ENCODE data around the gene MIGA2. TPM values are rescaled to one million over a fixed set of nuclear protein-coding genes. Genes with fewer than 3 reads are reported as not detected.

The MIGA2 gene
- total and polyA plus RNA-seq, 2 donors (not counting 1 experiment from before 2014, with no cell fraction given): 62.1 to 78.1 TPM

- CTCF ChIA-PET: no interaction called here
- H3K27me3 ChIP-seq (replicated peaks in 1 of 4; ENCODE audit: control extremely low read depth in 1 of 4, control insufficient read depth in 3 of 4, insufficient read depth in 4 of 4, low read length in 3 of 4): no peaks in the 10 kb centered on the region
- no peak overlapping the region for H3K9ac ChIP-seq (ENCODE audit: low read length)
- WGBS (ENCODE audit: insufficient coverage): 100% methylated on average over 11 of the region's 15 CpGs
- no peaks in the 10 kb centered on the region for H3K9me3 ChIP-seq (ENCODE audit: control extremely low read depth in 1 of 3, control insufficient read depth in 2 of 3, insufficient read depth in 1 of 3, low read length in 2 of 3)
- Mint-ChIP-seq H3K4me1 (no peaks in the 10 kb centered on the region), H3K27ac (no peak overlapping the region), H3K9me3 (ENCODE audit: insufficient read depth) (no peaks in the 10 kb centered on the region), H3K4me3 (no peak overlapping the region), H3K27me3 (no peaks in the 10 kb centered on the region)
- POLR2A ChIA-PET: no interaction called here
- H3K4me3 ChIP-seq (ENCODE audit: control extremely low read depth in 1 of 5, extremely low read depth in 1 of 5, insufficient read depth in 1 of 5, low read depth in 2 of 5, low read length in 4 of 5): no peak overlapping the region
- intact Hi-C loops (cut with micrococcal nuclease): loop anchor here (10.0 kb wide), 1 partner anchor 1024 kb away; the partner anchor contains the start of genes NAIF1 and SLC25A25
- TF ChIP-seq, protein P1, sequence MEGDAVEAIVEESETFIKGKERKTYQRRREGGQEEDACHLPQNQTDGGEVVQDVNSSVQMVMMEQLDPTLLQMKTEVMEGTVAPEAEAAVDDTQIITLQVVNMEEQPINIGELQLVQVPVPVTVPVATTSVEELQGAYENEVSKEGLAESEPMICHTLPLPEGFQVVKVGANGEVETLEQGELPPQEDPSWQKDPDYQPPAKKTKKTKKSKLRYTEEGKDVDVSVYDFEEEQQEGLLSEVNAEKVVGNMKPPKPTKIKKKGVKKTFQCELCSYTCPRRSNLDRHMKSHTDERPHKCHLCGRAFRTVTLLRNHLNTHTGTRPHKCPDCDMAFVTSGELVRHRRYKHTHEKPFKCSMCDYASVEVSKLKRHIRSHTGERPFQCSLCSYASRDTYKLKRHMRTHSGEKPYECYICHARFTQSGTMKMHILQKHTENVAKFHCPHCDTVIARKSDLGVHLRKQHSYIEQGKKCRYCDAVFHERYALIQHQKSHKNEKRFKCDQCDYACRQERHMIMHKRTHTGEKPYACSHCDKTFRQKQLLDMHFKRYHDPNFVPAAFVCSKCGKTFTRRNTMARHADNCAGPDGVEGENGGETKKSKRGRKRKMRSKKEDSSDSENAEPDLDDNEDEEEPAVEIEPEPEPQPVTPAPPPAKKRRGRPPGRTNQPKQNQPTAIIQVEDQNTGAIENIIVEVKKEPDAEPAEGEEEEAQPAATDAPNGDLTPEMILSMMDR (IDR thresholded peaks at IDR 0.05): no peak
- TF ChIP-seq EZH2 (IDR thresholded peaks at IDR 0.05; ENCODE audit: borderline replicate concordance, insufficient read depth, low read depth, low read length, poor library complexity, severe bottlenecking): no peak
- H3K4me2 ChIP-seq (replicated peaks; ENCODE audit: low read depth, low read length, poor library complexity, severe bottlenecking): no peak overlapping the region
- ATAC-seq (ENCODE audit: low read depth) (no peak), DNase-seq (no peak)
- H3K27ac ChIP-seq (ENCODE audit: low read length in 2 of 2): no peak overlapping the region
- peaks cover 1% of the 10 kb centered on the region for H4K20me1 ChIP-seq (ENCODE audit: control insufficient read depth, insufficient read depth, low read length, poor library complexity, severe bottlenecking)
- no peaks in the 10 kb centered on the region for H3K4me1 ChIP-seq (ENCODE audit: control insufficient read depth in 2 of 2, insufficient read depth in 2 of 2, low read length in 2 of 2)
- H3K36me3 ChIP-seq (replicated peaks in 1 of 2; ENCODE audit: control extremely low read depth in 1 of 2, control insufficient read depth in 1 of 2, extremely low read depth in 1 of 2, insufficient read depth in 2 of 2, low read length in 1 of 2): peaks cover 0 to 36% of the 10 kb centered on the region in 2 experiments
- no peak overlapping the region for H2AFZ ChIP-seq (ENCODE audit: insufficient read depth, low read depth, low read length, poor library complexity, severe bottlenecking)
- H3K79me2 ChIP-seq (ENCODE audit: control insufficient read depth, insufficient read depth, low read length): peaks cover 21% of the 10 kb centered on the region
Observed at GRCh38 chr9:129089246-129089645, 52.8 kb downstream of the MIGA2 start.

GRCh38 chr9:129093602-129094386 lies 57.4 kb downstream of the MIGA2 start:
- H3K27me3 ChIP-seq (replicated peaks in 1 of 4; ENCODE audit: control extremely low read depth in 1 of 4, control insufficient read depth in 3 of 4, insufficient read depth in 4 of 4, low read length in 3 of 4): no peaks in the 10 kb centered on the region
- H3K79me2 ChIP-seq (ENCODE audit: control insufficient read depth, insufficient read depth, low read length): no peaks in the 10 kb centered on the region
- DNase-seq (no peak), ATAC-seq (ENCODE audit: low read depth) (no peak)
- no peaks in the 10 kb centered on the region for H3K9me3 ChIP-seq (ENCODE audit: control extremely low read depth in 1 of 3, control insufficient read depth in 2 of 3, insufficient read depth in 1 of 3, low read length in 2 of 3)
- H3K9me3 Mint-ChIP-seq (ENCODE audit: insufficient read depth): no peaks in the 10 kb centered on the region
- no peak overlapping the region for H3K27ac Mint-ChIP-seq
- no peaks in the 10 kb centered on the region for H3K4me1 ChIP-seq (ENCODE audit: control insufficient read depth in 2 of 2, insufficient read depth in 2 of 2, low read length in 2 of 2)
- H3K27ac ChIP-seq (ENCODE audit: low read length in 2 of 2): no peak overlapping the region
- no peak overlapping the region for H3K4me3 ChIP-seq (ENCODE audit: control extremely low read depth in 1 of 5, extremely low read depth in 1 of 5, insufficient read depth in 1 of 5, low read depth in 2 of 5, low read length in 4 of 5)
- H3K4me3 Mint-ChIP-seq: no peak overlapping the region
- 88% methylated on average over 15 of the region's 20 CpGs for WGBS (ENCODE audit: insufficient coverage)
- intact Hi-C loops (cut with micrococcal nuclease): no loop called here
- H3K9ac ChIP-seq (ENCODE audit: low read length): no peak overlapping the region
- H3K4me2 ChIP-seq (replicated peaks; ENCODE audit: low read depth, low read length, poor library complexity, severe bottlenecking): no peak overlapping the region
- ChIA-PET POLR2A (no interaction called here), CTCF (interaction anchor here (0.7 kb wide), 1 partner anchor 88 kb away, joined by 3 read pairs; no protein-coding TSS in a partner anchor)
- H3K36me3 ChIP-seq (replicated peaks in 1 of 2; ENCODE audit: control extremely low read depth in 1 of 2, control insufficient read depth in 1 of 2, extremely low read depth in 1 of 2, insufficient read depth in 2 of 2, low read length in 1 of 2): peaks cover 0 to 14% of the 10 kb centered on the region in 2 experiments
- TF ChIP-seq, protein P1 (IDR thresholded peaks at IDR 0.05): no peak
- no peak for TF ChIP-seq EZH2 (IDR thresholded peaks at IDR 0.05; ENCODE audit: borderline replicate concordance, insufficient read depth, low read depth, low read length, poor library complexity, severe bottlenecking)
- H2AFZ ChIP-seq (ENCODE audit: insufficient read depth, low read depth, low read length, poor library complexity, severe bottlenecking): no peak overlapping the region
- no peaks in the 10 kb centered on the region for H3K27me3 Mint-ChIP-seq
- H4K20me1 ChIP-seq (ENCODE audit: control insufficient read depth, insufficient read depth, low read length, poor library complexity, severe bottlenecking): no peaks in the 10 kb centered on the region
- no peaks in the 10 kb centered on the region for H3K4me1 Mint-ChIP-seq

Measured in B cell (primary cell).